Measurements from ENCODE around the gene SLC47A2.

DNA sequence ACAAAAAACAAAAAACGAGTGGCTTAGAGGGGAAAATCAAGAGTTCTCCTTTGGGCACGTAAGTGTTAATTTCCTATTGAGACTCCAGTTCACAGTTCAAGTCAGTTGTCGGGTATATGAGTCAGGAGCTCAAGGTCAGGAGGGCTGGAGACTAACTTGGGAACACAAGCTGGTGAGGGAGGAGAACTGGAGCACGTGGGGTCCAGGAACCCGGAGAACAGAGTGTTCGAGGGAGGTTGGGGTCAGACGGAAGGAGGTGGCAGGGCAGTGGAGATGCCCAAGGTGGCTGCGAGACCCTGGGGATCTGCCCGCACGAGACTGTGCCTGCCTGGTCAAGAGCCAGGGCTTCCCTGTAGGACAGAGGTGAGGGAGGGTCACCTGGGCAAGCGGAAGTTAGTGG, 19.7 kb upstream of the SLC47A2 start:
- TF ChIP-seq EZH2 (IDR thresholded peaks at IDR 0.05; ENCODE audit: low read depth, unreplicated experiment) (no peak), CTCF (conservative IDR thresholded peaks at IDR 0.05; ENCODE audit: low read depth in 2 of 2) (no peak), POLR2AphosphoS5 (IDR thresholded peaks at IDR 0.05; ENCODE audit: low read depth) (no peak)
